AG04450 (cell line): Measurements from ENCODE around the gene DDX10. TPM values are rescaled to one million over a fixed set of nuclear protein-coding genes. Genes with fewer than 3 reads are reported as not detected.
"Not testable (repeated sequence)": the region's sequence is repeated elsewhere in the genome, so short reads cannot be mapped to it uniquely, and the experiment has no call there.

Experiments used
- CTCF ChIA-PET: fragments of 300-600, 350-600 bp; formaldehyde crosslinking; extraction: SDS; loops from one replicate; lab custom pipeline; 2022; ENCODE audit warnings: antibody characterized with exemption, inconsistent platforms; lab: Charles Lee
- POLR2A ChIA-PET: fragments of 350-600 bp; formaldehyde crosslinking; extraction: SDS; loops from one replicate; lab custom pipeline; 2021; ENCODE audit warnings: antibody characterized with exemption, inconsistent platforms; lab: Yijun Ruan, JAX
- DNase-seq: peaks from one replicate; pipeline ENCODE4 v3.0.0-alpha.2; 2011; ENCODE audit warnings: low read depth, low spot score
- H3K27ac ChIP-seq: one replicate; pipeline ENCODE4 v1.5.1; 2012; ENCODE audit warnings: low read depth, low read length, control low read depth
- H3K27me3 ChIP-seq: one replicate; pipeline ENCODE4 v1.6.0; 2012; ENCODE audit warnings: low read length; ENCODE audit not compliant: control insufficient read depth, insufficient read depth
- H3K4me3 ChIP-seq: 2 replicates; pipeline ENCODE4 v1.5.1; 2011; ENCODE audit warnings: mild to moderate bottlenecking, low read depth, low read length, control low read depth
- H3K9me3 ChIP-seq: 2 replicates; pipeline ENCODE4 v1.5.1; 2012; ENCODE audit warnings: low read length; ENCODE audit not compliant: control insufficient read depth, insufficient read depth
- CTCF ChIP-seq: IDR thresholded peaks from 2 replicates; pipeline ENCODE4 v1.5.1; 2011; ENCODE audit warnings: low read depth, low read length, control low read depth, inconsistent platforms
- polyA plus RNA-seq: library from polyadenylated mRNA; depleted of rRNA; stranded (reverse); fragments of >200 nt; gene quantifications from 2 replicates; pipeline ENCODE4 v1.2.3, GENCODE V29; 2011

DDX10 gene
- polyA plus RNA-seq, 1 experiment, result 27.1 TPM

DNA sequence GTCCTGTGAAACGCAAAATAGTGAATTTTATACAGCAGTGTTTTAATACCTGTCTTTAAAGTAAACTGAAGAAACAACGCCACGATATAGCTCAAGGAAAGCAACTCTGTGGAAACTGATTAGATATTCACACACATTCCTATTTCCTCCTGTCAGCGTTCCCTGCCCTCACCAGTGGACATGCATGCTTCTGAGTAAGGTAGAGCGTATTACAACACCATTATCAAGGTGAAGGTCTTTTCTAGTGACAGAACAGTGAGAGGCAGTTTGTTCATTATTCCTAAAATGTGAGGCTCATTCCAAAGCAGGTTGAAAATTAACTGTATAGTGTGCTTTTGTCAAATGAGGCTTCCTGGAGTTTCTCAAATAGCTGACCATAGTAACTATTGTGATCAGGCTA is 153.1 kb downstream of the DDX10 start:
- TF ChIP-seq CTCF, result no peak
- H3K9me3 ChIP-seq, result no peaks in the 10 kb centered on the region
- no peak overlapping the region for H3K4me3 ChIP-seq
- no peak overlapping the region for H3K27ac ChIP-seq
- CTCF ChIA-PET, result no interaction called here
- POLR2A ChIA-PET, result no interaction called here
- no peak for DNase-seq
- H3K27me3 ChIP-seq, result no peaks in the 10 kb centered on the region

DNA sequence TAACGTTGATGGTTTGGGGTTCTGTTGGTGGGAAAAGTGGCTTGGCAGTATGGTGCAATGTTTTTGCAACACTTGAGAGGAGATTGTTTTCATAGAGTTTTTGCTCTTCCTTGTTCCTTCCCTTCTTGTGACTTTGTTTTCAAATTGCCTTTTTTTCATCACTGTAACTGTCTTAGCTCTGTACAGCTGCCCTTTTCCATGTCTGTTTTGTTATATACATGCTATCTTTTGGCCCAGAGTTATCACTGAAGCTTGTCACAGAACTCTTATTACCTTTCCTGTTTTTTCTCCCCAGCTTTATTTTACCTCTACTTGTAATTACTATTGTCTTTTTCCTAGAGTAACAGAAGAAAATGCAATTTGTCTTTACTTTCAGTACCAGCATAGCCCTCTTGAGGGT is 154.1 kb downstream of the DDX10 start:
- Histone ChIP-seq H3K27me3 (no peaks in the 10 kb centered on the region), H3K27ac (no peak overlapping the region), H3K9me3 (no peaks in the 10 kb centered on the region), H3K4me3 (no peak overlapping the region)
- POLR2A ChIA-PET, result no interaction called here
- DNase-seq, result no peak
- TF ChIP-seq CTCF, result no peak
- CTCF ChIA-PET, result no interaction called here

GRCh38 chr11:108819957-108820356 is 155.1 kb downstream of the DDX10 start:
- TF ChIP-seq CTCF, result no peak
- ChIA-PET CTCF (no interaction called here), POLR2A (no interaction called here)
- H3K27me3 ChIP-seq, result no peaks in the 10 kb centered on the region
- no peak overlapping the region for H3K4me3 ChIP-seq
- no peak overlapping the region for H3K27ac ChIP-seq
- DNase-seq, result no peak
- no peaks in the 10 kb centered on the region for H3K9me3 ChIP-seq

GRCh38 chr11:108823960-108824359 is 159.1 kb downstream of the DDX10 start:
- H3K27ac ChIP-seq, CTCF ChIA-PET: not testable (repeated sequence)

DNA sequence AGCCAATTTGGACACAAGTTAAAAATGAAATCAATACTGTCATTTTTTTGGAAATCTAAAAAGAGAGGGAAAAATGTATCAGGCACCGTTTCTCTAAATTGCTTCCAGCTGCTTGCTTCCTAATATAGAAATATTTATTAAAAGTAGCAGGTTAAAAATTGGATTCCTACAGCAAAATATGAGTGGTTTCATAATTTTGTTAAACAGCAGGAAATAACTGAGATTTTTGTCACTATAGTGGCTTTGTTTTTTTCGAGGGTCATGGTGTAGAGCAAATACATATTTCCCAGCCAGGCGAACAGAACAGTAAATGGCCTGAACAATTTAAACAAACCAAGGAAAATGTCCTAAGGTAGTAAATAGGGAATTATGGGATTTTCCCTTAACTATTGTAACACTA is 159.7 kb downstream of the DDX10 start:
- no peak overlapping the region for H3K27ac ChIP-seq
- H3K9me3 ChIP-seq, result no peaks in the 10 kb centered on the region
- ChIA-PET CTCF (no interaction called here), POLR2A (no interaction called here)
- no peak for TF ChIP-seq CTCF
- no peak for DNase-seq
- no peak overlapping the region for H3K4me3 ChIP-seq
- H3K27me3 ChIP-seq, result no peaks in the 10 kb centered on the region

More at GRCh38 chr11:108823960-108824359, 159.1 kb downstream of the DDX10 start:
- DNase-seq, POLR2A ChIA-PET, H3K4me3 ChIP-seq, H3K9me3 ChIP-seq, H3K27me3 ChIP-seq: not testable (repeated sequence)

DNA sequence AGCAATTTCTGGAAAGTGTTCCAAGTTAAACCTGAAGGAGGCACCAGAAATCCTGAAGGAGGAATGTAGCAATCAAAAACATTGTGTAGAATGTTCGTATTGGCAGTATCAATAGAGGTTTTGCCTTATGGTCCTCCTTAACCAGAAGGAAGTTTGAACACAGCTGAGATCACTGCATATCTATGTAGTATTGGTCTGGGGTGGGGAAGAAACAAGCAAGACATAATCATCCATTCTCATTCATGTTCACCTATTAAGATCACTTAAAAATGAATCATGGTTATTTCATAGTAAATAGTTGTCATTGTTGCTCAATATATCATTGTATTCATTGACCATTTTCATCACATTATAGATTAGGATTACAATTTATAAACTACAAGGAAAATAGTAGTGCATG is 160.5 kb downstream of the DDX10 start:
- CTCF ChIA-PET, result no interaction called here
- Histone ChIP-seq H3K27me3 (no peaks in the 10 kb centered on the region), H3K4me3 (no peak overlapping the region), H3K9me3 (no peaks in the 10 kb centered on the region), H3K27ac (no peak overlapping the region)
- TF ChIP-seq CTCF, result no peak
- no peak for DNase-seq
- POLR2A ChIA-PET, result no interaction called here
